PC-3 (cell line): ENCODE data around the gene PRM2. TPM values are rescaled to one million over a fixed set of nuclear protein-coding genes. Genes with fewer than 3 reads are reported as not detected.

Experiments
- ATAC-seq: fragments of 200-7000 bp; cut with Tn5 transposase; 2 replicates; pipeline ENCODE4 v1.9.1; 2020; ENCODE audit warnings: mild to moderate bottlenecking, moderate library complexity
- BruUV-seq: library from RNA; stranded (reverse); fragments of 400-500 nt; replicated peaks from 2 replicates; lab custom pipeline; 2021; lab: Mats Ljungman, UMichigan
- CTCF ChIA-PET: fragments of 300-600 bp; sonication (Branson Sonifier 250); formaldehyde crosslinking; loops from one replicate; lab custom pipeline; 2022; ENCODE audit warnings: antibody characterized with exemption; lab: Charles Lee
- POLR2A ChIA-PET: fragments of 300-600 bp; sonication (Branson Sonifier 250); formaldehyde crosslinking; loops from one replicate; lab custom pipeline; 2022; ENCODE audit warnings: antibody characterized with exemption; ENCODE audit not compliant: unreplicated experiment; lab: Charles Lee
- DNase-seq: peaks from one replicate; pipeline ENCODE4 v3.0.0-alpha.2; 2015
- H2AFZ ChIP-seq: fragments of 300-600 bp; sonication (generic); 2 replicates; pipeline ENCODE4 v1.6.0; 2016; ENCODE audit warnings: antibody characterized with exemption, low read length
- H3F3A ChIP-seq: fragments of 300-600 bp; sonication (generic); one replicate; pipeline ENCODE4 v1.6.0; 2017; ENCODE audit warnings: antibody characterized with exemption, low read length, control low read depth, mild to moderate bottlenecking; ENCODE audit not compliant: unreplicated experiment
- H3K27ac ChIP-seq: fragments of 300-600 bp; sonication (generic); 2 replicates; pipeline ENCODE4 v1.5.1; 2016; ENCODE audit warnings: mild to moderate bottlenecking, low read length
- H3K27me3 ChIP-seq: fragments of 300-600 bp; sonication (generic); 2 replicates; pipeline ENCODE4 v1.6.1; 2016; ENCODE audit warnings: low read length, mixed read lengths
- H3K36me3 ChIP-seq: fragments of 300-600 bp; sonication (generic); 2 replicates; pipeline ENCODE4 v1.6.1; 2016; ENCODE audit warnings: low read depth, mixed run types, low read length, mixed read lengths
- H3K4me1 ChIP-seq: fragments of 300-600 bp; sonication (generic); 2 replicates; pipeline ENCODE4 v1.5.1; 2016; ENCODE audit warnings: low read length; ENCODE audit not compliant: insufficient read depth
- H3K4me2 ChIP-seq: fragments of 300-600 bp; sonication (generic); 2 replicates; pipeline ENCODE4 v1.6.0; 2016; ENCODE audit warnings: low read length
- H3K4me3 ChIP-seq: fragments of 300-600 bp; sonication (generic); 2 replicates; pipeline ENCODE4 v1.5.1; 2016; ENCODE audit warnings: mild to moderate bottlenecking, low read length, mixed read lengths
- H3K79me2 ChIP-seq: fragments of 300-600 bp; sonication (generic); 2 replicates; pipeline ENCODE4 v1.6.1; 2017; ENCODE audit warnings: low read length, mixed read lengths
- H3K9ac ChIP-seq: fragments of 300-600 bp; sonication (generic); 2 replicates; pipeline ENCODE4 v1.6.0; 2016; ENCODE audit warnings: mild to moderate bottlenecking, low read length
- H3K9me2 ChIP-seq: fragments of 300-600 bp; sonication (generic); replicated peaks from 2 replicates; pipeline ENCODE4 v1.6.1; 2016; ENCODE audit warnings: mixed run types, low read length, mixed read lengths
- H3K9me3 ChIP-seq: fragments of 300-600 bp; sonication (generic); 2 replicates; pipeline ENCODE4 v1.6.1; 2016; ENCODE audit warnings: low read length, mixed read lengths
- H4K20me1 ChIP-seq: fragments of 300-600 bp; sonication (generic); 2 replicates; pipeline ENCODE4 v1.6.1; 2016; ENCODE audit warnings: low read length, mixed read lengths
- CTCF ChIP-seq: fragments of 300-600 bp; sonication (generic); conservative IDR thresholded peaks from 2 replicates; pipeline ENCODE4 v1.5.1; 2017; ENCODE audit warnings: antibody characterized with exemption, low read depth, mild to moderate bottlenecking, low read length
- EZH2 ChIP-seq: fragments of 300-600 bp; sonication (generic); IDR thresholded peaks from one replicate; pipeline ENCODE4 v1.6.1; 2017; ENCODE audit warnings: antibody characterized with exemption, mild to moderate bottlenecking, low read length; ENCODE audit not compliant: unreplicated experiment
- EZH2phosphoT487 ChIP-seq: fragments of 300-600 bp; sonication (generic); IDR thresholded peaks from 2 replicates; pipeline ENCODE4 v1.6.1; 2018; ENCODE audit warnings: mild to moderate bottlenecking, antibody characterized with exemption, low read length, borderline replicate concordance
- intact Hi-C: fragments of 100-400 bp; cut with micrococcal nuclease; formaldehyde crosslinking; loops from 2 replicates; pipeline ENCODE4 v1.9.0; 2023
- total RNA-seq: library from RNA; depleted of rRNA; stranded (reverse); fragments of >200 nt; gene quantifications from 2 replicates; pipeline ENCODE4 v1.2.3, GENCODE V29; 2014

PRM2 gene
- total RNA-seq, 1 experiment from 2014 or later, result not detected

GRCh38 chr16:11235703-11235991 lies 40.6 kb downstream of the PRM2 start:
- no peaks in the 10 kb centered on the region for H3K36me3 ChIP-seq
- H3K4me3 ChIP-seq, result no peak overlapping the region
- no TSS peak for BruUV-seq
- H3K9ac ChIP-seq, result no peak overlapping the region
- no peaks in the 10 kb centered on the region for H3K79me2 ChIP-seq
- H2AFZ ChIP-seq, result no peak overlapping the region
- H3K27me3 ChIP-seq, result no peaks in the 10 kb centered on the region
- no peak for TF ChIP-seq EZH2
- TF ChIP-seq EZH2phosphoT487, result no peak
- TF ChIP-seq CTCF, result no peak
- H3K27ac ChIP-seq, result no peak overlapping the region
- H3K9me3 ChIP-seq, result no peaks in the 10 kb centered on the region
- ATAC-seq (no peak), DNase-seq (no peak)
- intact Hi-C loops, result no loop called here
- POLR2A ChIA-PET, result no interaction called here
- no peaks in the 10 kb centered on the region for H3F3A ChIP-seq
- CTCF ChIA-PET, result no interaction called here
- H3K4me1 ChIP-seq, result no peaks in the 10 kb centered on the region
- H3K4me2 ChIP-seq, result no peak overlapping the region
- no peaks in the 10 kb centered on the region for H3K9me2 ChIP-seq
- no peaks in the 10 kb centered on the region for H4K20me1 ChIP-seq

- BruUV-seq, result no TSS peak
- no peak for ATAC-seq
Observed at GRCh38 chr16:11234884-11235702, 41.2 kb downstream of the PRM2 start.

More at GRCh38 chr16:11234884-11235702, 41.2 kb downstream of the PRM2 start:
- no peak for DNase-seq
- H2AFZ ChIP-seq, result no peak overlapping the region
- H3K9ac ChIP-seq, result no peak overlapping the region
- H3K27me3 ChIP-seq, result no peaks in the 10 kb centered on the region
- no peak overlapping the region for H3K27ac ChIP-seq
- H4K20me1 ChIP-seq, result no peaks in the 10 kb centered on the region
- POLR2A ChIA-PET, result no interaction called here
- no peaks in the 10 kb centered on the region for H3K79me2 ChIP-seq
- no peaks in the 10 kb centered on the region for H3F3A ChIP-seq
- no peak overlapping the region for H3K4me2 ChIP-seq
- H3K9me3 ChIP-seq, result no peaks in the 10 kb centered on the region
- H3K36me3 ChIP-seq, result no peaks in the 10 kb centered on the region
- H3K9me2 ChIP-seq, result no peaks in the 10 kb centered on the region
- intact Hi-C loops, result no loop called here
- CTCF ChIA-PET, result no interaction called here
- TF ChIP-seq CTCF (no peak), EZH2 (no peak), EZH2phosphoT487 (no peak)
- H3K4me1 ChIP-seq, result no peaks in the 10 kb centered on the region
- no peak overlapping the region for H3K4me3 ChIP-seq
